Measurements from ENCODE around the gene RNF43.

DNA sequence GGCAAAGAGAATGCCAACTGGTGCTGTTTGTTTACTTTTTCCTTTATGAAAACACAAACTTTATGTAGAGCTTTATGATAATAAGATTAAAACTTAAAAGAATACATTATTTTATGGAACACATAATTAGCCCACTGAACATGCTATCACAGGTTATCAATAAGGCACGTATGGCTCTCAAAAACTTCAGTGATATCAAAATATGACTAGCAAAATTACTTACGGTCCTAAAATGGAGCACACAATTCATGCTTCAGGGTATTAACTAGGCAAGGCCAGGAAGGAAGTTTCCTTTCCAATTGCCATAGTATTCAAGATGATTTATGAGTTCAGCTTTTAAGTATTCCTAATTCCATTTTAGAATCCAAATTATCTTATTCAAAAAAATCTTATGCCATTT lies 3.6 kb downstream of the RNF43 start:
- TF ChIP-seq, protein P1, sequence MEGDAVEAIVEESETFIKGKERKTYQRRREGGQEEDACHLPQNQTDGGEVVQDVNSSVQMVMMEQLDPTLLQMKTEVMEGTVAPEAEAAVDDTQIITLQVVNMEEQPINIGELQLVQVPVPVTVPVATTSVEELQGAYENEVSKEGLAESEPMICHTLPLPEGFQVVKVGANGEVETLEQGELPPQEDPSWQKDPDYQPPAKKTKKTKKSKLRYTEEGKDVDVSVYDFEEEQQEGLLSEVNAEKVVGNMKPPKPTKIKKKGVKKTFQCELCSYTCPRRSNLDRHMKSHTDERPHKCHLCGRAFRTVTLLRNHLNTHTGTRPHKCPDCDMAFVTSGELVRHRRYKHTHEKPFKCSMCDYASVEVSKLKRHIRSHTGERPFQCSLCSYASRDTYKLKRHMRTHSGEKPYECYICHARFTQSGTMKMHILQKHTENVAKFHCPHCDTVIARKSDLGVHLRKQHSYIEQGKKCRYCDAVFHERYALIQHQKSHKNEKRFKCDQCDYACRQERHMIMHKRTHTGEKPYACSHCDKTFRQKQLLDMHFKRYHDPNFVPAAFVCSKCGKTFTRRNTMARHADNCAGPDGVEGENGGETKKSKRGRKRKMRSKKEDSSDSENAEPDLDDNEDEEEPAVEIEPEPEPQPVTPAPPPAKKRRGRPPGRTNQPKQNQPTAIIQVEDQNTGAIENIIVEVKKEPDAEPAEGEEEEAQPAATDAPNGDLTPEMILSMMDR (IDR thresholded peaks at IDR 0.05): no peak
- TF ChIP-seq POLR2AphosphoS5 (IDR thresholded peaks at IDR 0.05): no peak
- TF ChIP-seq POLR2A (IDR thresholded peaks at IDR 0.05): no peak
- no peak for TF ChIP-seq EP300 (IDR thresholded peaks at IDR 0.05)

Data from sigmoid colon (tissue), 4 donors.